Breast epithelium (tissue), 4 donors: ENCODE measurements around the gene ELOB. TPM values are rescaled to one million over a fixed set of nuclear protein-coding genes. Genes with fewer than 3 reads are reported as not detected.

Experiments
- DNase-seq, 2 donors: peaks; one replicate each; pipeline ENCODE4 v3.0.0-alpha.2; 2019; ENCODE audit warnings: low spot score in 2 of 2
- H3K27ac ChIP-seq, 2 donors: fragments of 200-600 bp; sonication (generic) in 1 of 2; one replicate each; pipeline ENCODE4 v1.5.1; 2016 to 2019; ENCODE audit warnings: mild to moderate bottlenecking in 1 of 2
- H3K27me3 ChIP-seq, 2 donors: fragments of 200-600 bp; sonication (generic) in 1 of 2; one replicate each; pipeline versions ENCODE4 v1.5.1 to v1.6.0; 2017 to 2019; ENCODE audit warnings: control low read depth in 1 of 2, mild to moderate bottlenecking in 1 of 2
- H3K36me3 ChIP-seq: fragments of 200-600 bp; one replicate; pipeline ENCODE4 v1.5.1; 2019
- H3K4me1 ChIP-seq, 2 donors: fragments of 200-600 bp; sonication (generic); one replicate each; pipeline ENCODE4 v1.5.1; 2016 to 2019; ENCODE audit warnings: control low read depth in 1 of 2
- H3K4me3 ChIP-seq, 3 donors: fragments of 200-600 bp; sonication (generic); 1 replicate in 2 of 3; 2 replicates in 1 of 3; pipeline ENCODE4 v1.5.1; 2016 to 2019; ENCODE audit warnings: mild to moderate bottlenecking in 3 of 3, moderate library complexity in 2 of 3
- H3K9me3 ChIP-seq, 2 donors: fragments of 200-600 bp; sonication (generic) in 1 of 2; one replicate each; pipeline ENCODE4 v1.5.1; 2016 to 2019; ENCODE audit warnings: control low read depth in 1 of 2
- CTCF ChIP-seq, 3 donors: fragments of 450-650 bp; IDR thresholded peaks; one replicate each; pipeline ENCODE4 v1.5.1; 2016 to 2017; ENCODE audit warnings: antibody characterized with exemption in 3 of 3, mild to moderate bottlenecking in 3 of 3, moderate library complexity in 3 of 3
- POLR2A ChIP-seq: fragments of 450-650 bp; IDR thresholded peaks from one replicate; pipeline ENCODE4 v1.6.1; 2016; ENCODE audit warnings: antibody characterized with exemption, mild to moderate bottlenecking, moderate library complexity
- POLR2AphosphoS5 ChIP-seq, 3 donors: sonication (generic); formaldehyde crosslinking; IDR thresholded peaks; one replicate each; pipeline ENCODE4 v1.6.1; 2017; ENCODE audit warnings: antibody characterized with exemption in 3 of 3
- intact Hi-C: fragments of 100-400 bp; cut with DNase I; formaldehyde crosslinking; loops from one replicate; pipeline ENCODE4 v1.15.1; 2023; ENCODE audit warnings: low total_unique reads
- total RNA-seq, 3 donors: library from RNA; depleted of rRNA; stranded (reverse); fragments of >200 nt; gene quantifications; one replicate each; pipeline ENCODE4 v1.1.0, GENCODE V29; 2016

Gene ELOB
- total RNA-seq, 3 donors from 2014 or later: 147 to 292 (median 230) TPM

GRCh38 chr16:2742323-2743006 lies 34.6 kb downstream of the ELOB start:
- Histone ChIP-seq H3K27me3 (no peaks in the 10 kb centered on the region), H3K36me3 (no peaks in the 10 kb centered on the region), H3K4me3 (no peak overlapping the region), H3K9me3 (no peaks in the 10 kb centered on the region), H3K27ac (no peak overlapping the region), H3K4me1 (no peaks in the 10 kb centered on the region)
- intact Hi-C loops: no loop called here
- no peak for TF ChIP-seq POLR2A
- TF ChIP-seq POLR2AphosphoS5 (IDR thresholded peaks at IDR 0.05): no peak
- TF ChIP-seq CTCF (IDR thresholded peaks at IDR 0.05): no peak
- no peak for DNase-seq

GRCh38 chr16:2741168-2741567 lies 35.9 kb downstream of the ELOB start:
- H3K4me3 ChIP-seq: no peak overlapping the region
- no peak for TF ChIP-seq POLR2A
- no peak overlapping the region for H3K27ac ChIP-seq
- no peaks in the 10 kb centered on the region for H3K4me1 ChIP-seq
- no peak for DNase-seq
- H3K9me3 ChIP-seq: no peaks in the 10 kb centered on the region
- H3K27me3 ChIP-seq: no peaks in the 10 kb centered on the region
- H3K36me3 ChIP-seq: no peaks in the 10 kb centered on the region
- intact Hi-C loops: no loop called here

GRCh38 chr16:2740476-2740875 lies 36.6 kb downstream of the ELOB start:
- Histone ChIP-seq H3K27me3 (no peaks in the 10 kb centered on the region), H3K9me3 (no peaks in the 10 kb centered on the region), H3K27ac (no peak overlapping the region), H3K4me3 (no peak overlapping the region), H3K36me3 (no peaks in the 10 kb centered on the region), H3K4me1 (no peaks in the 10 kb centered on the region)
- no peak for DNase-seq
- TF ChIP-seq CTCF (IDR thresholded peaks at IDR 0.05) (no peak), POLR2A (no peak), POLR2AphosphoS5 (IDR thresholded peaks at IDR 0.05) (no peak)
- intact Hi-C loops: no loop called here

GRCh38 chr16:2739625-2740430 lies 37.3 kb downstream of the ELOB start:
- TF ChIP-seq CTCF (IDR thresholded peaks at IDR 0.05) (no peak), POLR2A (no peak), POLR2AphosphoS5 (IDR thresholded peaks at IDR 0.05) (no peak)
- no peak for DNase-seq
- no peak overlapping the region for H3K4me3 ChIP-seq
- no peaks in the 10 kb centered on the region for H3K9me3 ChIP-seq
- H3K4me1 ChIP-seq: no peaks in the 10 kb centered on the region
- no peaks in the 10 kb centered on the region for H3K27me3 ChIP-seq
- no peaks in the 10 kb centered on the region for H3K36me3 ChIP-seq
- no peak overlapping the region for H3K27ac ChIP-seq
- intact Hi-C loops: no loop called here

GRCh38 chr16:2738615-2739014 lies 38.5 kb downstream of the ELOB start:
- intact Hi-C loops: no loop called here
- Histone ChIP-seq H3K4me3 (no peak overlapping the region), H3K27ac (no peak overlapping the region), H3K27me3 (no peaks in the 10 kb centered on the region), H3K4me1 (no peaks in the 10 kb centered on the region), H3K36me3 (no peaks in the 10 kb centered on the region), H3K9me3 (no peaks in the 10 kb centered on the region)
- TF ChIP-seq POLR2AphosphoS5 (IDR thresholded peaks at IDR 0.05): no peak
- TF ChIP-seq CTCF (IDR thresholded peaks at IDR 0.05): no peak
- no peak for TF ChIP-seq POLR2A
- DNase-seq: no peak
